GM19099 (cell line): ENCODE data around the gene PNKD.

Experiments
- POLR2A ChIP-seq: IDR thresholded peaks from 3 replicates; pipeline ENCODE4 v1.6.1; 2011; ENCODE audit warnings: low read depth; ENCODE audit not compliant: insufficient read length; ENCODE audit errors: extremely low read depth

The PNKD gene

GRCh38 chr2:218368150-218368528 lies 97.8 kb downstream of the PNKD start:
- TF ChIP-seq POLR2A: no peak

DNA sequence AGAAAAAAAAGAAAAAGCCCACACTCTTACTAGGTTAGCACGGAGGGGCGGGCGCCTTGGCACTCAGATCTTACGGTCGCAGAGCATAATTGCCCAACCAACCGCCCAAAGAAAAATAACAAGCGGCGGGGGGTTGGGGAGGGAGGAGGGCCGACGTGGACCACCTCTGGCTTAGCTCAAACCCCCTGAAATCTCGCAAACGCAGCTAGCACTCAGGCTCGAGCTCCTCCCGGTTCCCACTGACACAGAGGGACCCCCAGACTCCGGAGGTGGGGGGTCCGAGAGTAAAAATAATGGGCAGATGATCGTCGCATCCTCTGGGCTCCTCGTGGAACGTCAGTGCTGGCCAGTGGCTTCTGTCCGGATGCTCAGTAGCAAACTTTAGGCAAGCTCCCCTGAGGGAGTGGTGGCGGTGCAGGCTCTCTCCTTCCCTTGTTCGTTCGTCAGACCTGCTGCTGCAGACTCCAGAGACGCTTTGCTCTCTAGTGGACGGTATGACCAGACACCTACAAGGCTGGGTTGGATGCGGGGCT lies 98.4 kb downstream of the PNKD start:
- no peak for TF ChIP-seq POLR2A

DNA sequence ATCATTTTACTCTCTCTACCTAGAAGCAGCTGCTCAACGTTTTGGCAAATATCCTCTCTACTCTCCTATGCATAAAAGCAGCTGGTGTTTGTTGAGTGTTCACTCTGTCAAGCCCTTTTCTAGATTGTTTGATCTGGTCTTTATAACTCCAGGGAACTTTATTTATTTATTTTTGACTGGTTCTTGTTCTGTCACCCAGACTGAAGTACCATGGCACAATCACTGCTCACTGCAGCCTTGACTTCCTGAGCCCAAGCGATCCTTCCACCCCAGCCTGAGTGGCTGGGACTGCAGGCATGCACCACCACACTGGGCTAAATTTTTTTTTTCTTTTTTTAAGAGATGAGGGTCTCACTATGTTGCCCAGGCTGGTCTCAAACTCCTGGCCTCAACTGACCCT lies 99.0 kb downstream of the PNKD start:
- no peak for TF ChIP-seq POLR2A

GRCh38 chr2:218370410-218371063 lies 100.2 kb downstream of the PNKD start:
- TF ChIP-seq POLR2A: no peak

DNA sequence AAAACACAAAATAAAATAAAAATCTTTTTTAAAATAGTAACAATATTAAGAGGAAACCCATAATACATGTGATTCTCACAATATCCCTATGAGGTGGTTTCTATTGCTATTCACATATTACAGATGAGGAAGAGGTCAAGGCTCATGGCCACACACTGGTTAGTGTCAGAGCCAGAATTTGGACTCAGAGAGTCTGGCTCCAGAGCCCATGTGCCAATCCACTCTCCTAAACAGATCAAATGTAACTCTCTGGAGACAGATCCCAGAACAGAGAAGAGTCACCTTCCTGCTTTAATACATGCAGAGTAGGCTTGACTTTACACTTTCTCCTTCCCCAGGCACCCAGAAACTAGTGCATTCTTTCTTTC lies 101.6 kb downstream of the PNKD start:
- TF ChIP-seq POLR2A: no peak

DNA sequence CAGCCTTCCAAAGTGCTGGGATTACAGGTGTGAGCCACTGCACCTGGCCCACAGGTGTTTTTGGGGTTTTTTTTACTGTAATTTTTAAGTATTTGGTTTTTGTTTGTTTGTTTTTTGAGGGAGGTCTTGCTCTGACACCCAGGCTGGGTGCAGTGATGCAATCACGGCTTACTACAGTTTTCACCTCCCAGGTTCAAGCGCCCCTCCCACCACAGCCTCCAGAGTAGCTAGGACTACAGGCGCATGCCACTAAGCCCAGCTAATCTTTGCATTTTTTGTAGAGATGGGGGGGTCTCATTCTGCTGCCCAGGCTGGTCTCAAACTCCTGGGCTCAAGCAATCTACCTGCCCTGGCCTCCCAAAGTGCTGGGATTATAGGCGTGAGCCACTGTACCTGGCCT lies 104.5 kb downstream of the PNKD start:
- no peak for TF ChIP-seq POLR2A

DNA sequence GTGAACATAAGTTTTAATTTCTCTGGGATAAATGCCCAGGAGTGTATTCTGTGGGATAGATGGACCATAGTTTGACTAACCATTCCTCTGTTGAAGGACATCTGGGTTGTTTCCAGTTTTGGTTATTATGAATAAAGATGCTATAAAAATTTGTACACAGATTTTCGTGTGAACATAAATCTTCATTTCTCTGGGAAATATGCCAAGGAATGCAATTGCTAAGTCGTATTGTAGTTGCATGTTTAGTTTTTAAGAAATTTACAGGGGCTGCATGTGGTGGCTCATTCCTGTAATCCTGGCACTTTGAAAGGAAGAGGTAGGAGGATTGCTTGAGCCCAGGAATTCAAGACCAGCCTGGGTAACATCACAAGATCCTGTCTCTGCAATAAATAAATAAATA lies 104.9 kb downstream of the PNKD start:
- no peak for TF ChIP-seq POLR2A

DNA sequence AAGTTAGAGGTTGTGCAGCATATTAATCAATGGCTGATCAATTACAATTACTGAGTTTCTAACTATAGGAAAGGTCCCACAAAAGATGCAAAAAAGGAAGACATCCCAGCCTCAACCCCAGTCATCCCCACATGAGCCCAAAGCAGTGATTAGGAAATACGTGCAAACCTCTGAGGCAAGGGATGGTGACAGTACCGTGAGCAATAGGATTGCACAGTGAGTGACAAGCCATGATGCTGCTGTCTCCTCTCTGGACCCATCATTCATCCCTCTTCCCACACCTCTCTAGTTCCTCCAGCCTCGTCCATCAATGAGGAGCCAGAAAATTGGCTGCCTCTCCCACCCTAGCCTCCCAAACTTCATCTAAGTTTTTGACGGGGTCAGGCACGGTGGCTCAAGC lies 107.7 kb downstream of the PNKD start:
- no peak for TF ChIP-seq POLR2A

GRCh38 chr2:218381916-218382366 lies 111.6 kb downstream of the PNKD start, which contains the start of gene SLC11A1:
SLC11A1 (plus strand) TSS chr2:218382273; CDS start chr2:218382369, 96 bp downstream.
- TF ChIP-seq POLR2A: no peak

DNA sequence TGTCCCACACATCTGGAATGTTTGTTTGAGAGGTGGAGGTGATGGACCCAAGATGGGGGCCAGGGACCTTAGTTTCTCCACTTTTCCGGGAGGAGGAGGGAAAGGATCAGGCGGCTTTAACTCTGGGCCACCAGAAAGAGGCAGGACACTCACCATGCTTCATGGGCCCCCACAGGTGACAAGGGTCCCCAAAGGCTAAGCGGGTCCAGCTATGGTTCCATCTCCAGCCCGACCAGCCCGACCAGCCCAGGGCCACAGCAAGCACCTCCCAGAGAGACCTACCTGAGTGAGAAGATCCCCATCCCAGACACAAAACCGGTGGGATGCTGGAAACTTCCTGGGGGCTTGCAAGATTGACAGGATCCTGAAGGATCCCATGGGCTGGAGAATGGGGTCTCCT lies 112.5 kb downstream of the PNKD start:
- TF ChIP-seq POLR2A: no peak

DNA sequence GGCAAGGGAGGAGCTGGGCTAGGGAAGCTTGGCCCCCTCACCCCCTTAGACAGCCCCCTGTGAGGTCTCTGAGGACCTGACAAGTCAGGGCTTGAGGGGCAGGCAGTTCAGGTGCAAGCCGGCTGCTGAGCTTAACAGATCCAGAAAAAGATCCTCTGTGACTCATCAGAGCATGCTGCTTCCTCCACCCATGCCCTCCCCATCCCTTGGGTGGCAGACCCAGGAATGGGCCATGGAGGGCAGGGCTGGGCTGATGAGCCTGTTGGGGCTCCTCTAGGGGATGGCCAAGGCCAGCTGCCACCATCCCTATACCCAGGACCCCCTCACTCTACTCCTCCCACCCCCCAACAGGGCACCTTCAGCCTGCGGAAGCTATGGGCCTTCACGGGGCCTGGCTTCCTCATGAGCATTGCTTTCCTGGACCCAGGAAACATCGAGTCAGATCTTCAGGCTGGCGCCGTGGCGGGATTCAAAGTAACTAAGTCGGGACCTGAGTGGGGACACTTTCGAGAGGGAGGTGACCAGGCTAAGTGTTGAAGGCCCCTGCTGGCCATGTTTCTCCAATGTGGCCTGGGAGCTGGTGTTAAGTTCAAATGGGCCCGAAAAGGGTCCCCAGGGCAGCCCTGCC lies 113.7 kb downstream of the PNKD start:
- no peak for TF ChIP-seq POLR2A

- TF ChIP-seq POLR2A: no peak
Measured at GRCh38 chr2:218384975-218385374, 114.7 kb downstream of the PNKD start.

- TF ChIP-seq POLR2A: no peak
Measured at GRCh38 chr2:218386505-218387368, 116.4 kb downstream of the PNKD start.

DNA sequence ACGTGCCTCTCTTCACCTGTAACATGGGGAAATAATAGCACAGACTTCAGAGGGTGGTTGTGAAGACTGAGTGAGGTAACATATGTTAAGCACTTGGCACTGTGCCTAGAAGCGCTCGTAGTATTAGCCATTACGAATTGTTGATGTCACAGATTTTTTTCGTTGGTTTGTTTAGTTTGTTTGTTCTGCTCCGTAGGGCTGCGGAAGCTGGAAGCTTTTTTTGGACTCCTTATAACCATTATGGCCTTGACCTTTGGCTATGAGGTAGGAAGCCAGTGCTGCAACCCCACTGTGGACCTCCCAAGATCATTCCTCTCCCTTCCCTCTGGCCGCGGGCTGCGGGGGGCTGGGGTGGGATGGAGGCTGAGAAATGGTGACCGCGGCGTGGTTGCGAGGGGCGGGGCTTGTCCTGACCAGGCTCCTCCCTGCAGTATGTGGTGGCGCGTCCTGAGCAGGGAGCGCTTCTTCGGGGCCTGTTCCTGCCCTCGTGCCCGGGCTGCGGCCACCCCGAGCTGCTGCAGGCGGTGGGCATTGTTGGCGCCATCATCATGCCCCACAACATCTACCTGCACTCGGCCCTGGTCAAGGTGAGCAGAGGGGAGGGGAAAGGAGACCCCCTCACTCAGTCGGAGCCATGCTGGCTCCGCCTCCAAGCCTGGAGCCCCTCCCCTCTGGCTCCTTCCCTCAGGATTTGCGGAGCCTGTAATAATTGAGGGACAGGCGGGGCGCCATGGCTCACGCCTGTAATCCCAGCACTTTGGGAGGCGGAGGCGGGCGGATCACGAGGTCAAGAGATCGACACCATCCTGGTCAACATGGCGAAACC lies 117.3 kb downstream of the PNKD start:
- no peak for TF ChIP-seq POLR2A
